B cell (primary cell): Measurements from ENCODE around the gene GRK5. TPM values are rescaled to one million over a fixed set of nuclear protein-coding genes. Genes with fewer than 3 reads are reported as not detected.

Experiments
- ATAC-seq: fragments of 200-7000 bp; cut with Tn5 transposase; one replicate; pipeline ENCODE4 v1.10.0; 2021; ENCODE audit warnings: low read depth, mild to moderate bottlenecking, moderate number of reproducible peaks, moderate library complexity
- CTCF ChIA-PET: fragments of 350-600 bp; sonication (Branson Sonifier 250); formaldehyde crosslinking; loops from one replicate; lab custom pipeline; 2021; ENCODE audit warnings: antibody characterized with exemption, inconsistent platforms; lab: Charles Lee
- POLR2A ChIA-PET: fragments of 350-600 bp; sonication (Branson Sonifier 250); formaldehyde crosslinking; loops from one replicate; lab custom pipeline; 2021; ENCODE audit warnings: antibody characterized with exemption; lab: Charles Lee
- DNase-seq: peaks from one replicate; pipeline ENCODE4 v3.0.0; 2013
- H2AFZ ChIP-seq: 2 replicates; pipeline ENCODE4 v1.6.1; 2012; ENCODE audit warnings: mild to moderate bottlenecking, low read depth, low read length; ENCODE audit not compliant: insufficient read depth, poor library complexity, severe bottlenecking
- H3K27ac ChIP-seq, 2 donors: 1 replicate in 1 of 2; 2 replicates in 1 of 2; pipeline ENCODE4 v1.5.1; 2012 to 2013; ENCODE audit warnings: low read length in 2 of 2, mild to moderate bottlenecking in 2 of 2, moderate library complexity in 1 of 2
- H3K27me3 ChIP-seq, 4 experiments: fragments of 200-600 bp in 1 of 4; sonication (generic) in 1 of 4; replicated peaks in 1 of 4; 1 replicate in 2 of 4; 2 replicates in 2 of 4; pipeline versions ENCODE4 v1.6.1 to v1.7.0; 2013 to 2016; ENCODE audit warnings: low read length in 3 of 4, mild to moderate bottlenecking in 2 of 4, mixed read lengths in 1 of 4, moderate library complexity in 1 of 4; ENCODE audit not compliant: insufficient read depth in 4 of 4, control insufficient read depth in 3 of 4; ENCODE audit errors: control extremely low read depth in 1 of 4
- H3K36me3 ChIP-seq, 2 experiments: replicated peaks in 1 of 2; 1 replicate in 1 of 2; 2 replicates in 1 of 2; pipeline versions ENCODE4 v1.6.1 to v1.7.1; 2013; ENCODE audit warnings: low read length in 1 of 2; ENCODE audit not compliant: insufficient read depth in 2 of 2, control insufficient read depth in 1 of 2; ENCODE audit errors: control extremely low read depth in 1 of 2, extremely low read depth in 1 of 2
- H3K4me1 ChIP-seq, 2 donors: fragments of 200-600 bp in 1 of 2; sonication (generic) in 1 of 2; 1 replicate in 1 of 2; 2 replicates in 1 of 2; pipeline versions ENCODE4 v1.5.1 to v1.6.1; 2013 to 2017; ENCODE audit warnings: low read length in 2 of 2; ENCODE audit not compliant: control insufficient read depth in 2 of 2, insufficient read depth in 2 of 2
- H3K4me2 ChIP-seq: replicated peaks from 2 replicates; pipeline ENCODE3; 2012; ENCODE audit warnings: mild to moderate bottlenecking, low read depth, low read length; ENCODE audit not compliant: poor library complexity, severe bottlenecking
- H3K4me3 ChIP-seq, 5 experiments: fragments of 200-600 bp in 1 of 5; sonication (generic) in 1 of 5; 1 replicate in 3 of 5; 2 replicates in 2 of 5; pipeline versions ENCODE4 v1.5.1 to v1.7.0; 2011 to 2016; ENCODE audit warnings: low read length in 4 of 5, mild to moderate bottlenecking in 4 of 5, low read depth in 2 of 5, control low read depth in 1 of 5, moderate library complexity in 1 of 5; ENCODE audit not compliant: insufficient read depth in 1 of 5; ENCODE audit errors: control extremely low read depth in 1 of 5, extremely low read depth in 1 of 5
- H3K79me2 ChIP-seq: fragments of 200-600 bp; sonication (generic); one replicate; pipeline ENCODE4 v1.6.0; 2016; ENCODE audit warnings: low read length; ENCODE audit not compliant: control insufficient read depth, insufficient read depth
- H3K9ac ChIP-seq: fragments of 200-600 bp; sonication (generic); 2 replicates; pipeline ENCODE4 v1.6.1; 2017; ENCODE audit warnings: mild to moderate bottlenecking, low read length, moderate library complexity
- H3K9me3 ChIP-seq, 3 donors: one replicate each; pipeline versions ENCODE4 v1.6.1 to v1.7.1; 2013; ENCODE audit warnings: low read length in 2 of 3; ENCODE audit not compliant: control insufficient read depth in 2 of 3, insufficient read depth in 1 of 3; ENCODE audit errors: control extremely low read depth in 1 of 3
- H4K20me1 ChIP-seq: 2 replicates; pipeline ENCODE4 v1.6.0; 2012; ENCODE audit warnings: mild to moderate bottlenecking, low read length; ENCODE audit not compliant: insufficient read depth, control insufficient read depth, poor library complexity, severe bottlenecking
- H3K27ac Mint-ChIP-seq: one replicate; pipeline ENCODE4 v1.8.0; 2021; ENCODE audit warnings: mixed read lengths
- H3K27me3 Mint-ChIP-seq: one replicate; pipeline ENCODE4 v1.8.0; 2021; ENCODE audit warnings: mixed read lengths
- H3K4me1 Mint-ChIP-seq: one replicate; pipeline ENCODE4 v1.8.0; 2021; ENCODE audit warnings: mixed read lengths
- H3K4me3 Mint-ChIP-seq: one replicate; pipeline ENCODE4 v1.8.0; 2021; ENCODE audit warnings: mixed read lengths
- H3K9me3 Mint-ChIP-seq: one replicate; pipeline ENCODE4 v1.8.0; 2022; ENCODE audit warnings: mixed read lengths; ENCODE audit not compliant: insufficient read depth
- EZH2 ChIP-seq: IDR thresholded peaks from 2 replicates; pipeline ENCODE4 v1.6.1; 2012; ENCODE audit warnings: borderline replicate concordance, low read depth, mild to moderate bottlenecking, moderate library complexity, low read length; ENCODE audit not compliant: insufficient read depth, poor library complexity, severe bottlenecking
- WGBS: methylation state at CpG from one replicate; pipeline ENCODE4 v1.1.5; 2013; ENCODE audit warnings: missing lambda C conversion rate; ENCODE audit not compliant: insufficient coverage; 5-methylcytosine and 5-hydroxymethylcytosine counted together
- intact Hi-C: fragments of 100-400 bp; cut with micrococcal nuclease; formaldehyde crosslinking; loops from one replicate; pipeline ENCODE4 v1.10.0; 2022
- polyA plus RNA-seq: library from polyadenylated mRNA; depleted of rRNA; stranded (reverse); fragments of >200 nt; gene quantifications from 2 replicates; pipeline ENCODE4 v1.2.3, GENCODE V29; 2012
- total RNA-seq, 2 donors: library from RNA; stranded (reverse); fragments of 120-200 nt in 1 of 2; gene quantifications; 1 replicate in 1 of 2; 2 replicates in 1 of 2; pipeline versions ENCODE4 v1.2.3 to v1.2.4, GENCODE V29; 2013 to 2022
- TF ChIP-seq, protein P1 (sequence below): fragments of 200-600 bp; IDR thresholded peaks from one replicate; pipeline ENCODE4 v1.8.0; 2022; ENCODE audit warnings: antibody characterized with exemption, mild to moderate bottlenecking

GRK5 gene
- total and polyA plus RNA-seq, 2 donors (not counting 1 experiment from before 2014, with no cell fraction given): 21.9 to 54.8 TPM

DNA sequence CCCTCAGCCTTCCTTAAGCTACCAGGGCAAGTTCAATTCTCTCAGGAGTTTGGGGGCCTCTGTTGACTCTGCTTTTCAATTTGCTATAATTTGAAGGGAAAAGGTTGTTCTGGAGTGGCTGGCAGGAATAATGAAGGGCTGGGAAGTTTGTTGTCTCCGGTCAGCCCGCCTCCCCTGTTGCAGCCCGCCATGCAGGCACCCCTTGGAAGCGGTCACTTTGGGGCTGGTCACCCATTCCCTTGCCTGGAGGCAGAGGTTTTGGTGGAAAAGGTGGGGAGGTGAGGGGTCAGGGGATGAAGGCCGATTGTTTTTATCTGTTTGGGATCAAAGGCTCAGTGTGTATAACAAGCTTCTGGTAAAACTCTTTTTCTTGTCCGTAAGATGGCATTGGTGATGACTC is 79.1 kb downstream of the GRK5 start:
- CTCF ChIA-PET: no interaction called here
- H3K4me1 Mint-ChIP-seq: peaks cover 83% of the 10 kb centered on the region
- peak overlapping the region; percentile 42 for H3K4me3 Mint-ChIP-seq
- no peaks in the 10 kb centered on the region for H3K9me3 Mint-ChIP-seq
- peak overlapping the region; percentile 85 for H3K27ac Mint-ChIP-seq
- ATAC-seq: no peak
- H3K9ac ChIP-seq: no peak overlapping the region
- H3K4me1 ChIP-seq: peaks cover 70 to 82% of the 10 kb centered on the region in 2 donors
- H3K27me3 Mint-ChIP-seq: no peaks in the 10 kb centered on the region
- TF ChIP-seq, protein P1, sequence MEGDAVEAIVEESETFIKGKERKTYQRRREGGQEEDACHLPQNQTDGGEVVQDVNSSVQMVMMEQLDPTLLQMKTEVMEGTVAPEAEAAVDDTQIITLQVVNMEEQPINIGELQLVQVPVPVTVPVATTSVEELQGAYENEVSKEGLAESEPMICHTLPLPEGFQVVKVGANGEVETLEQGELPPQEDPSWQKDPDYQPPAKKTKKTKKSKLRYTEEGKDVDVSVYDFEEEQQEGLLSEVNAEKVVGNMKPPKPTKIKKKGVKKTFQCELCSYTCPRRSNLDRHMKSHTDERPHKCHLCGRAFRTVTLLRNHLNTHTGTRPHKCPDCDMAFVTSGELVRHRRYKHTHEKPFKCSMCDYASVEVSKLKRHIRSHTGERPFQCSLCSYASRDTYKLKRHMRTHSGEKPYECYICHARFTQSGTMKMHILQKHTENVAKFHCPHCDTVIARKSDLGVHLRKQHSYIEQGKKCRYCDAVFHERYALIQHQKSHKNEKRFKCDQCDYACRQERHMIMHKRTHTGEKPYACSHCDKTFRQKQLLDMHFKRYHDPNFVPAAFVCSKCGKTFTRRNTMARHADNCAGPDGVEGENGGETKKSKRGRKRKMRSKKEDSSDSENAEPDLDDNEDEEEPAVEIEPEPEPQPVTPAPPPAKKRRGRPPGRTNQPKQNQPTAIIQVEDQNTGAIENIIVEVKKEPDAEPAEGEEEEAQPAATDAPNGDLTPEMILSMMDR: no peak
- TF ChIP-seq EZH2: no peak
- H3K9me3 ChIP-seq: peaks cover 0 to 5% (median 0%) of the 10 kb centered on the region in 3 donors
- peaks cover 96% of the 10 kb centered on the region for H3K79me2 ChIP-seq
- no peak overlapping the region for H2AFZ ChIP-seq
- intact Hi-C loops: no loop called here
- H4K20me1 ChIP-seq: peaks cover 15% of the 10 kb centered on the region
- H3K36me3 ChIP-seq: peaks cover 0 to 5% of the 10 kb centered on the region in 2 experiments
- H3K27me3 ChIP-seq: no peaks in the 10 kb centered on the region
- no peak for DNase-seq
- 96% methylated on average over 6 of the region's 6 CpGs for WGBS
- POLR2A ChIA-PET: no interaction called here
- peak overlapping the region; percentile 55 for H3K4me2 ChIP-seq
- H3K27ac ChIP-seq: no peak overlapping the region
- H3K4me3 ChIP-seq: no peak overlapping the region

DNA sequence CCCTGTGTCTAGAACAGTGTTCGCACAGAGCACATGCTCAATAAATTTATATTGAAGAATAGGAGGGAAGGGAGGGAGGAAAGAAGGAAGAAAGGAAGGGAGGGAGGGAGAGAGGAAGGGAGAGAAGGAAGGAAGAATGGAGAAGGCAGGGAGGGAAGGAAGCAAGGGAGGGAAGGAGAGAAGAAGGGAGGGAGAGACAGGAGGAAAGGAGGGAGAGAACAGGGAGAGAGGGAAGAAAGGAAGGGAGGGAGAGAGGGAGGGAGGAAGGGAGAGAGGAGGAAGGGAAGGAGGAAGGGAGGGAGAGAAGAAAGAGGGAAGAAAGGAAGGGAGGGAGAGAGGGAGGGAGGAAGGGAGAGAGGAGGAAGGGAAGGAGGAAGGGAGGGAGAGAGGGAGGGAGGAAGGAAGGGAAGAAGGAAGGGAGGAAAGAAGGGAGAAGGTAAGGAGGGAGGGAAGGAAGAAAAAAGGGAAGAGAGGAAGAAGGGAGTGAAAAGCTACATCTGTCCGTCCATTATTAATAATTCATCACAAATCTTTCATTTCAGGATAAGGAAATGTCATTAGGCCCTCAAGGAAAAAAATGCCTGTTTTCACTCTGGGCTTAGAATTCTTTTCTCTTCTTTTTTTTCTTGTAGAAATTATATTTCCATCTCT is 79.7 kb downstream of the GRK5 start:
- Histone ChIP-seq H3K4me2 (no peak overlapping the region), H3K27ac (no peak overlapping the region), H3K36me3 (peaks cover 0 to 5% of the 10 kb centered on the region in 2 experiments), H3K79me2 (peaks cover 96% of the 10 kb centered on the region), H3K4me1 (peaks cover 70 to 82% of the 10 kb centered on the region in 2 donors), H3K9me3 (peaks cover 0 to 5% (median 0%) of the 10 kb centered on the region in 3 donors), H2AFZ (no peak overlapping the region), H4K20me1 (peaks cover 15% of the 10 kb centered on the region), H3K4me3 (no peak overlapping the region), H3K27me3 (no peaks in the 10 kb centered on the region), H3K9ac (no peak overlapping the region)
- DNase-seq (no peak), ATAC-seq (no peak)
- 100% methylated on average over 1 of the region's 2 CpGs for WGBS
- peak overlapping the region; percentile 42 for H3K4me3 Mint-ChIP-seq
- ChIA-PET CTCF (no interaction called here), POLR2A (interaction anchor here (0.7 kb wide), 1 partner anchor 36 kb away, joined by 3 read pairs; no protein-coding TSS in a partner anchor)
- peaks cover 80% of the 10 kb centered on the region for H3K4me1 Mint-ChIP-seq
- no peaks in the 10 kb centered on the region for H3K9me3 Mint-ChIP-seq
- intact Hi-C loops: no loop called here
- TF ChIP-seq, protein P1: no peak
- TF ChIP-seq EZH2: no peak
- no peaks in the 10 kb centered on the region for H3K27me3 Mint-ChIP-seq
- H3K27ac Mint-ChIP-seq: no peak overlapping the region
